Neuronal stem cell (in vitro differentiated cells): ENCODE measurements around the gene XRCC5.

Experiments
- DNase-seq: peaks from one replicate; pipeline ENCODE4 v3.0.0-alpha.2; 2013; ENCODE audit warnings: low spot score
- H2AFZ ChIP-seq: one replicate; pipeline ENCODE4 v1.6.1; 2013; ENCODE audit warnings: mild to moderate bottlenecking, low read length, inconsistent platforms
- H2AK5ac ChIP-seq: 2 replicates; pipeline ENCODE4 v1.6.1; 2013; ENCODE audit warnings: low read depth, mild to moderate bottlenecking, inconsistent platforms, low read length, moderate library complexity, mixed read lengths
- H2BK120ac ChIP-seq: 2 replicates; pipeline ENCODE4 v1.6.1; 2013; ENCODE audit warnings: low read depth, mild to moderate bottlenecking, inconsistent platforms, low read length, moderate library complexity, mixed read lengths
- H2BK12ac ChIP-seq: one replicate; pipeline ENCODE4 v1.6.1; 2013; ENCODE audit warnings: low read length, inconsistent platforms
- H2BK15ac ChIP-seq: 2 replicates; pipeline ENCODE4 v1.6.1; 2013; ENCODE audit warnings: mild to moderate bottlenecking, low read length, inconsistent platforms, mixed read lengths
- H2BK5ac ChIP-seq: one replicate; pipeline ENCODE4 v1.6.1; 2013; ENCODE audit warnings: inconsistent platforms, mild to moderate bottlenecking, low read length, moderate library complexity
- H3K14ac ChIP-seq: one replicate; pipeline ENCODE4 v1.6.1; 2013; ENCODE audit warnings: low read length, inconsistent platforms
- H3K18ac ChIP-seq: 2 replicates; pipeline ENCODE4 v1.6.1; 2013; ENCODE audit warnings: low read length, inconsistent platforms
- H3K23ac ChIP-seq: 2 replicates; pipeline ENCODE4 v1.6.1; 2013; ENCODE audit warnings: low read depth, mild to moderate bottlenecking, mixed read lengths, low read length, inconsistent platforms; ENCODE audit not compliant: poor library complexity
- H3K27ac ChIP-seq: replicated peaks from 3 replicates; pipeline ENCODE4 v1.5.1; 2013; ENCODE audit warnings: low read length, inconsistent platforms
- H3K27me3 ChIP-seq, 3 experiments: 2 replicates each; pipeline ENCODE4 v1.6.1; 2013; ENCODE audit warnings: low read length in 3 of 3, mild to moderate bottlenecking in 2 of 3, inconsistent platforms in 1 of 3, low read depth in 1 of 3, mixed read lengths in 1 of 3, moderate library complexity in 1 of 3; ENCODE audit not compliant: control insufficient read depth in 3 of 3, insufficient read depth in 3 of 3
- H3K36me3 ChIP-seq, 2 donors: replicated peaks in 1 of 2; 2 replicates each; pipeline ENCODE4 v1.6.1; 2013; ENCODE audit warnings: low read length in 2 of 2; ENCODE audit not compliant: control insufficient read depth in 2 of 2, insufficient read depth in 2 of 2
- H3K4ac ChIP-seq: 2 replicates; pipeline ENCODE4 v1.6.1; 2013; ENCODE audit warnings: inconsistent platforms, mild to moderate bottlenecking, low read length, moderate library complexity
- H3K4me1 ChIP-seq, 2 donors: 1 replicate in 1 of 2; 2 replicates in 1 of 2; pipeline ENCODE4 v1.6.1; 2013; ENCODE audit warnings: low read length in 2 of 2, low read depth in 1 of 2; ENCODE audit not compliant: control insufficient read depth in 2 of 2, insufficient read depth in 1 of 2
- H3K4me2 ChIP-seq: one replicate; pipeline ENCODE4 v1.6.1; 2013; ENCODE audit warnings: mild to moderate bottlenecking, low read length, inconsistent platforms; ENCODE audit not compliant: insufficient read depth, poor library complexity, severe bottlenecking
- H3K4me3 ChIP-seq, 2 donors: 2 replicates each; pipeline ENCODE4 v1.5.1; 2013; ENCODE audit warnings: low read length in 2 of 2, mild to moderate bottlenecking in 2 of 2, inconsistent platforms in 1 of 2, moderate library complexity in 1 of 2
- H3K79me1 ChIP-seq: one replicate; pipeline ENCODE4 v1.6.1; 2013; ENCODE audit warnings: low read depth, mild to moderate bottlenecking, inconsistent platforms, low read length, moderate library complexity
- H3K9ac ChIP-seq: one replicate; pipeline ENCODE4 v1.6.1; 2013; ENCODE audit warnings: mild to moderate bottlenecking, low read depth, low read length, inconsistent platforms; ENCODE audit not compliant: poor library complexity
- H3K9me3 ChIP-seq, 2 donors: replicated peaks in 1 of 2; 2 replicates each; pipeline versions ENCODE3 to v1.6.1; 2013; ENCODE audit warnings: low read length in 2 of 2, mild to moderate bottlenecking in 2 of 2, inconsistent platforms in 1 of 2, low read depth in 1 of 2, mixed read lengths in 1 of 2, moderate library complexity in 1 of 2; ENCODE audit not compliant: control insufficient read depth in 2 of 2, insufficient read depth in 1 of 2
- H4K8ac ChIP-seq: one replicate; pipeline ENCODE4 v1.6.1; 2013; ENCODE audit warnings: low read depth, mild to moderate bottlenecking, inconsistent platforms, low read length, moderate library complexity
- H4K91ac ChIP-seq: one replicate; pipeline ENCODE4 v1.6.1; 2013; ENCODE audit warnings: low read length, low read depth, mild to moderate bottlenecking, inconsistent platforms; ENCODE audit not compliant: poor library complexity
- WGBS, 2 donors: extraction: QIAGEN DNeasy Blood & Tissue Kit; methylation state at CpG; one replicate each; pipeline ENCODE4 v1.1.7; 2013; ENCODE audit warnings: missing lambda C conversion rate in 2 of 2, mixed read lengths in 1 of 2; ENCODE audit not compliant: insufficient read length in 2 of 2, insufficient replicate concordance in 1 of 2; ENCODE audit errors: extremely low coverage in 2 of 2; 5-methylcytosine and 5-hydroxymethylcytosine counted together

Gene XRCC5

DNA sequence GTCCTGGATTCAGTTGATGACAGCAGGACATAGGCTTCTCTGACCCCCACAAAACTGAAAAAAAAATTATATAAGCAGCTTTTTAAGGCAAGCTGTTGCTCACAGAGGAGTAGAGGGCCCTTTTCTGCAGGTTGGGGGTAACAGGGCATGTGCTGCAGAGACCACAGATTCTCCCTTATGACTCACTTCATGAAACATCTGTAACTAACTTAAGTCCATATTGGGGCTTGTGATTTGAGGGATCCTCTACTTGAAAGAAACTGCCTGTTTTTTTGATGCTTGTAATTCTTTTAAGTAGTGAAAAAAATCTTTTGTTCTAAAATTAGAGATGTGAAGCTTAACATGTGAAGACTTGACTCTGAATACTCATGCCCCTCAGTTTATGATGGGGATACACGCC is 33.4 kb downstream of the XRCC5 start:
- H3K4ac ChIP-seq, result no peak overlapping the region
- H2BK12ac ChIP-seq, result no peak overlapping the region
- H3K9me3 ChIP-seq, result no peaks in the 10 kb centered on the region
- H3K27me3 ChIP-seq, result no peaks in the 10 kb centered on the region
- H2BK15ac ChIP-seq, result no peak overlapping the region
- H4K91ac ChIP-seq, result no peak overlapping the region
- peaks cover 48 to 99% of the 10 kb centered on the region in 2 donors for H3K36me3 ChIP-seq
- H3K4me3 ChIP-seq, result no peak overlapping the region
- H3K23ac ChIP-seq, result no peak overlapping the region
- no CpG with 5 or more reads among the region's 1 CpG for WGBS, 2 donors
- H3K18ac ChIP-seq, result no peak overlapping the region
- H2AK5ac ChIP-seq, result no peak overlapping the region
- H2BK120ac ChIP-seq, result no peak overlapping the region
- H3K14ac ChIP-seq, result no peak overlapping the region
- no peak overlapping the region for H3K27ac ChIP-seq
- no peak overlapping the region for H3K4me2 ChIP-seq
- no peak overlapping the region for H2BK5ac ChIP-seq
- H3K9ac ChIP-seq, result no peak overlapping the region
- no peak overlapping the region for H2AFZ ChIP-seq
- H4K8ac ChIP-seq, result no peak overlapping the region
- no peak for DNase-seq
- H3K4me1 ChIP-seq, result no peaks in the 10 kb centered on the region
- peaks cover 4% of the 10 kb centered on the region for H3K79me1 ChIP-seq

DNA sequence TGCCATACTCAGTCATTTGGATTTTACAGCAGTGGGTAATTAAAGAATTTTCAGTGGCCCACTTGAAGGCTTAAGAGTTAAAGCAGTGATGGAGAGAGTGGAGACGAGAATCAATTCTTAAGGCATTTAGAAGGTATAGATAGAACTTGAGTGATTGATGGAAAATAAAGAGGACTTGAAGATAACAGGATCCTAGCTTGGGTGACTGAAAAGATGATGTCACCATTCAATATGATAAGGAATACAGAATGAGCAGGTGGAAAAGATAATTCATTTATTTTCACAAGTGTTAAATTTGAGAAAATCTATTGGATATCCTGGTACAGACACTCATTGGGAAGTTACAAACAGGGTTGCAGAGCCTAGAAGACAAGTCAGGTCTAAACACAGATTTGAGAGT is 35.2 kb downstream of the XRCC5 start:
- no CpG with 5 or more reads among the region's 1 CpG for WGBS, 2 donors
- no peak overlapping the region for H2BK12ac ChIP-seq
- H2BK120ac ChIP-seq, result no peak overlapping the region

DNA sequence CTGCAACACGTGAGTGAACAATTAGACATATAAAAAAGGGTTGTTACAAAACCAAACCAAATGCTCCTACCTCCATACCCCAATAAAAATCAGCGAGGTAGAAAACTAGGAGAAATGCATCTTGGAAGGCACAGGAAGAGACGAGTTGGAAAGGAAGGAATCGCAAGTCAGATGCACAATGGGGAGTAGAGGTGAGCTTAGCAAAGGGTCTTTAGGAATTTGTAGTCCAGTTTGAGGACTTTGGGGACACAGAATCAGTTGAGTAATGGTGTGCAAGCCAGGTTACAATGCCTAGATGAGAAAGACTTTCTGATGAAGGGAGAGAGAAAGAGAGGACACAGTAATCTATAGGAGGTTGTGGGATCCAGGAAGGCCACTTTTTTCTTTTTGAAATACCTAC is 35.7 kb downstream of the XRCC5 start:
- no peak overlapping the region for H3K23ac ChIP-seq
- no peaks in the 10 kb centered on the region for H3K4me1 ChIP-seq
- no CpG with 5 or more reads among the region's 4 CpGs for WGBS, 2 donors
- H3K27me3 ChIP-seq, result no peaks in the 10 kb centered on the region
- H2BK15ac ChIP-seq, result no peak overlapping the region
- no peak overlapping the region for H3K4me3 ChIP-seq
- peaks cover 2% of the 10 kb centered on the region for H3K79me1 ChIP-seq
- H4K8ac ChIP-seq, result no peak overlapping the region
- H3K18ac ChIP-seq, result no peak overlapping the region
- no peak overlapping the region for H4K91ac ChIP-seq
- H2AFZ ChIP-seq, result no peak overlapping the region
- H2BK120ac ChIP-seq, result no peak overlapping the region
- peaks cover 37 to 99% of the 10 kb centered on the region in 2 donors for H3K36me3 ChIP-seq
- no peak overlapping the region for H2BK12ac ChIP-seq
- no peak overlapping the region for H3K9ac ChIP-seq
- H3K9me3 ChIP-seq, result no peaks in the 10 kb centered on the region
- H2BK5ac ChIP-seq, result no peak overlapping the region
- H2AK5ac ChIP-seq, result no peak overlapping the region
- DNase-seq, result no peak
- no peak overlapping the region for H3K4ac ChIP-seq
- H3K14ac ChIP-seq, result no peak overlapping the region
- H3K27ac ChIP-seq, result no peak overlapping the region
- H3K4me2 ChIP-seq, result no peak overlapping the region

More for the DNA sequence above, 35.2 kb downstream of the XRCC5 start:
- no peak overlapping the region for H3K14ac ChIP-seq
- H3K4me2 ChIP-seq, result no peak overlapping the region
- H2AFZ ChIP-seq, result no peak overlapping the region
- H3K27me3 ChIP-seq, result no peaks in the 10 kb centered on the region
- H3K9me3 ChIP-seq, result no peaks in the 10 kb centered on the region
- no peak overlapping the region for H2BK15ac ChIP-seq
- H3K4me3 ChIP-seq, result no peak overlapping the region
- peaks cover 2% of the 10 kb centered on the region for H3K79me1 ChIP-seq
- H3K27ac ChIP-seq, result no peak overlapping the region
- H2BK5ac ChIP-seq, result no peak overlapping the region
- H3K4me1 ChIP-seq, result no peaks in the 10 kb centered on the region
- no peak for DNase-seq
- H3K9ac ChIP-seq, result no peak overlapping the region
- no peak overlapping the region for H4K8ac ChIP-seq
- H3K23ac ChIP-seq, result no peak overlapping the region
- H2AK5ac ChIP-seq, result no peak overlapping the region
- no peak overlapping the region for H3K18ac ChIP-seq
- H4K91ac ChIP-seq, result no peak overlapping the region
- peaks cover 36 to 99% of the 10 kb centered on the region in 2 donors for H3K36me3 ChIP-seq
- H3K4ac ChIP-seq, result no peak overlapping the region

- H3K4me3 ChIP-seq, result no peak overlapping the region
- no peaks in the 10 kb centered on the region for H3K9me3 ChIP-seq
- no peak overlapping the region for H2BK12ac ChIP-seq
- no peak overlapping the region for H3K14ac ChIP-seq
- WGBS, 2 donors, result no CpG with 5 or more reads among the region's 4 CpGs
- no peak overlapping the region for H3K9ac ChIP-seq
- H3K18ac ChIP-seq, result no peak overlapping the region
- H2AK5ac ChIP-seq, result no peak overlapping the region
- no peak overlapping the region for H3K4ac ChIP-seq
- no peak overlapping the region for H3K27ac ChIP-seq
- no peak overlapping the region for H4K8ac ChIP-seq
- H3K27me3 ChIP-seq, result no peaks in the 10 kb centered on the region
- H3K4me1 ChIP-seq, result no peaks in the 10 kb centered on the region
- no peak for DNase-seq
- H2AFZ ChIP-seq, result no peak overlapping the region
- H2BK120ac ChIP-seq, result no peak overlapping the region
- H2BK5ac ChIP-seq, result no peak overlapping the region
- H3K36me3 ChIP-seq, result peaks cover 37 to 99% of the 10 kb centered on the region in 2 donors
- H3K79me1 ChIP-seq, result peaks cover 2% of the 10 kb centered on the region
- H2BK15ac ChIP-seq, result no peak overlapping the region
- H4K91ac ChIP-seq, result no peak overlapping the region
- H3K4me2 ChIP-seq, result no peak overlapping the region
- no peak overlapping the region for H3K23ac ChIP-seq
Measured at GRCh38 chr2:216146573-216146972, 37.4 kb downstream of the XRCC5 start.
